Right atrium auricular region (tissue), 2 donors: ENCODE measurements around the gene PPP4R1. TPM values are rescaled to one million over a fixed set of nuclear protein-coding genes. Genes with fewer than 3 reads are reported as not detected.
"Not testable (repeated sequence)": the region's sequence is repeated elsewhere in the genome, so short reads cannot be mapped to it uniquely, and the experiment has no call there.

Experiments
- DNase-seq: peaks from one replicate; pipeline ENCODE4 v3.0.0-alpha.2; 2019; ENCODE audit warnings: low spot score
- H3K27ac ChIP-seq, 2 donors: fragments of 200-600 bp; sonication (generic); 1 replicate in 1 of 2; 2 replicates in 1 of 2; pipeline ENCODE4 v1.5.1; 2016 to 2019
- H3K27me3 ChIP-seq, 2 donors: fragments of 200-600 bp; sonication (generic); one replicate each; pipeline versions ENCODE4 v1.5.1 to v1.6.0; 2017 to 2019
- H3K36me3 ChIP-seq: fragments of 200-600 bp; sonication (generic); one replicate; pipeline ENCODE4 v1.5.1; 2016
- H3K4me1 ChIP-seq, 2 donors: fragments of 200-600 bp; sonication (generic); one replicate each; pipeline versions ENCODE4 v1.5.1 to v1.6.0; 2017 to 2019
- H3K4me3 ChIP-seq, 2 donors: fragments of 200-600 bp; sonication (generic); 1 replicate in 1 of 2; 2 replicates in 1 of 2; pipeline ENCODE4 v1.5.1; 2017 to 2019; ENCODE audit warnings: mild to moderate bottlenecking in 1 of 2, moderate library complexity in 1 of 2
- H3K9me3 ChIP-seq, 2 donors: fragments of 200-600 bp; sonication (generic); one replicate each; pipeline ENCODE4 v1.5.1; 2019
- CTCF ChIP-seq, 2 donors: fragments of 200-600 bp; sonication (generic); IDR thresholded peaks; one replicate each; pipeline ENCODE4 v1.5.1; 2019; ENCODE audit warnings: antibody characterized with exemption in 2 of 2
- total RNA-seq, 2 donors: library from RNA; depleted of rRNA; stranded (reverse); fragments of >200 nt; gene quantifications; one replicate each; pipeline ENCODE4 v1.1.0, GENCODE V29; 2016

The PPP4R1 gene
- total RNA-seq, 2 donors from 2014 or later = 38.9 to 51.4 TPM

- Histone ChIP-seq H3K4me3 (no peak overlapping the region), H3K9me3 (no peaks in the 10 kb centered on the region), H3K27ac (no peak overlapping the region), H3K36me3 (peaks cover 6% of the 10 kb centered on the region), H3K4me1 (peaks cover 0 to 40% of the 10 kb centered on the region in 2 donors), H3K27me3 (no peaks in the 10 kb centered on the region)
- DNase-seq = no peak
- no peak for TF ChIP-seq CTCF (IDR thresholded peaks at IDR 0.05)
Measured at GRCh38 chr18:9608298-9608697, 6.1 kb downstream of the PPP4R1 start.

- not testable (repeated sequence) for H3K9me3 ChIP-seq, H3K27me3 ChIP-seq, H3K36me3 ChIP-seq, H3K4me3 ChIP-seq, DNase-seq, H3K27ac ChIP-seq
- peaks cover 0 to 28% of the 10 kb centered on the region in 2 donors for H3K4me1 ChIP-seq
Measured at GRCh38 chr18:9607111-9607510, 7.2 kb downstream of the PPP4R1 start.

- TF ChIP-seq CTCF (IDR thresholded peaks at IDR 0.05) = no peak
- peaks cover 0 to 26% of the 10 kb centered on the region in 2 donors for H3K4me1 ChIP-seq
Measured at GRCh38 chr18:9606039-9606438, 8.3 kb downstream of the PPP4R1 start.

GRCh38 chr18:9604348-9604747 lies 10.0 kb downstream of the PPP4R1 start:
- no peak for TF ChIP-seq CTCF (IDR thresholded peaks at IDR 0.05)
- H3K9me3 ChIP-seq = peaks cover 0 to 18% of the 10 kb centered on the region in 2 donors
- no peaks in the 10 kb centered on the region for H3K36me3 ChIP-seq
- no peak for DNase-seq
- H3K4me1 ChIP-seq = peaks cover 0 to 21% of the 10 kb centered on the region in 2 donors
- H3K27ac ChIP-seq = no peak overlapping the region
- no peak overlapping the region for H3K4me3 ChIP-seq
- H3K27me3 ChIP-seq = no peaks in the 10 kb centered on the region

More at GRCh38 chr18:9606039-9606438, 8.3 kb downstream of the PPP4R1 start:
- Histone ChIP-seq H3K9me3 (peaks cover 0 to 1% of the 10 kb centered on the region in 2 donors), H3K27ac (no peak overlapping the region), H3K4me3 (no peak overlapping the region), H3K27me3 (no peaks in the 10 kb centered on the region), H3K36me3 (peaks cover 3% of the 10 kb centered on the region)
- no peak for DNase-seq

- no peaks in the 10 kb centered on the region for H3K36me3 ChIP-seq
- no peak overlapping the region for H3K4me3 ChIP-seq
- no peak for TF ChIP-seq CTCF (IDR thresholded peaks at IDR 0.05)
- peaks cover 0 to 35% of the 10 kb centered on the region in 2 donors for H3K9me3 ChIP-seq
- no peaks in the 10 kb centered on the region for H3K27me3 ChIP-seq
- no peak for DNase-seq
- H3K27ac ChIP-seq = no peak overlapping the region
- peaks cover 0 to 11% of the 10 kb centered on the region in 2 donors for H3K4me1 ChIP-seq
Measured at GRCh38 chr18:9599328-9599727, 15.0 kb downstream of the PPP4R1 start.

- Histone ChIP-seq H3K4me1 (peaks cover 0 to 10% of the 10 kb centered on the region in 2 donors), H3K27me3 (no peaks in the 10 kb centered on the region), H3K9me3 (peaks cover 0 to 35% of the 10 kb centered on the region in 2 donors), H3K36me3 (no peaks in the 10 kb centered on the region), H3K4me3 (no peak overlapping the region), H3K27ac (no peak overlapping the region)
- no peak for TF ChIP-seq CTCF (IDR thresholded peaks at IDR 0.05)
- no peak for DNase-seq
Measured at GRCh38 chr18:9597609-9598008, 16.8 kb downstream of the PPP4R1 start.
